Measurements from ENCODE around the gene MPDZ.

MPDZ gene

DNA sequence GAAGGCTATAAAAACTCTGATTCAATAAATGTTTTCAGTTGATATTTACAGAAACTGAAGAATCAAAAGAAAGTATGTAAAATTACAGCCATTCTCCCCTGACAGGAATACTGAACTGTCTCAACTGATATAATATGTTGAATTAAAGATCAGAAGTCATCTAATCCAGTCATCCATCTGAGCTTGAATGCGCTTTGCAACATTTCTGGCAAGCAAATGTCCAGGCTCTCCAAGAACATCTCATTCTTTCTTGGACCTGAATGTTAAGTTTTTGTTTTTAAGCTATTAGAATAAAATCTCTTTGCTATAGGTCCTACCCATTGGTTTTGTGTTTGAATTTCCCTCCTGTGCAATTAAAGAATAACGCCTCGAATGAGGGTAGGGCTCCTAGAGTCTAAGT, 120.5 kb downstream of the MPDZ start:
- DNase-seq, result no peak
- peaks cover 4 to 10% of the 10 kb centered on the region in 2 experiments for H3K36me3 ChIP-seq (ENCODE audit: control insufficient read depth in 1 of 2, insufficient read depth in 2 of 2, low read length in 2 of 2)
- no peaks in the 10 kb centered on the region for H3K4me1 ChIP-seq (ENCODE audit: control insufficient read depth in 1 of 2, insufficient read depth in 2 of 2, low read length in 2 of 2)
- H2BK12ac ChIP-seq (ENCODE audit: low read length), result no peak overlapping the region
- no CpG with 5 or more reads among the region's 3 CpGs for WGBS (ENCODE audit: extremely low coverage, insufficient coverage, insufficient read length)
- H3K4me2 ChIP-seq (ENCODE audit: low read length), result no peak overlapping the region
- H3K23ac ChIP-seq (ENCODE audit: low read length), result no peak overlapping the region
- no peak overlapping the region for H4K8ac ChIP-seq (ENCODE audit: low read depth, low read length)
- no peak overlapping the region for H2AFZ ChIP-seq (ENCODE audit: insufficient read depth, low read length, poor library complexity)
- H3K4ac ChIP-seq (ENCODE audit: low read depth, low read length), result no peak overlapping the region
- H3K18ac ChIP-seq (ENCODE audit: low read length), result no peak overlapping the region
- no peak overlapping the region for H4K12ac ChIP-seq (ENCODE audit: low read depth, low read length)
- H2BK5ac ChIP-seq (ENCODE audit: low read depth, low read length, poor library complexity), result no peak overlapping the region
- H4K91ac ChIP-seq (ENCODE audit: low read depth, low read length), result no peak overlapping the region
- no peak overlapping the region for H3K14ac ChIP-seq (ENCODE audit: low read length)
- H3K27ac ChIP-seq (ENCODE audit: low read depth, low read length), result no peak overlapping the region
- no peak overlapping the region for H2BK120ac ChIP-seq (ENCODE audit: insufficient read depth, low read length, poor library complexity)
- H3K9me3 ChIP-seq (ENCODE audit: insufficient read depth, low read depth, low read length), result no peaks in the 10 kb centered on the region
- H2AK5ac ChIP-seq (ENCODE audit: low read length), result no peak overlapping the region
- H3K27me3 ChIP-seq (ENCODE audit: insufficient read depth, low read length), result no peaks in the 10 kb centered on the region
- no peaks in the 10 kb centered on the region for H3K79me1 ChIP-seq (ENCODE audit: low read length)
- H3K4me3 ChIP-seq (ENCODE audit: low read depth, low read length), result no peak overlapping the region
- no peak overlapping the region for H3K9ac ChIP-seq (ENCODE audit: low read length)
- H3K79me2 ChIP-seq (ENCODE audit: control insufficient read depth, insufficient read depth, low read length, poor library complexity), result no peaks in the 10 kb centered on the region

DNA sequence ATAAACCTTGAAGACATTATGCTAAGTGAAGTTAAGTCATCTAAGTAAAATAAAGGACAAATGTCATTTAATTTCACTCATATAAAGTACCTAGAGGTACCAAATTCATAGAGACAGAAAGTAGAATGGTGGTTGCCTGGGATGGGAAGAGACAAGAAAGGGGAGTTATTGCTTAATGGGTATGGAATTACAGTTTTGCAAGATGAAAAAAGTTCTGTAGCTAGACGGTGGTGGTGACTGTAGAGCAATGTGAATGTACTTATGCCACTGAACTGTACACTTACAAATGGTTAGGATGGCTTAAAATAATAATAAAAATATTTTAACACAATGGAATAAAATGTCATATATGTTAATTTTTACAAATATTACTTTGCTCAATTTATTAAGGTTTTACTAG, 128.0 kb downstream of the MPDZ start:
- H4K8ac ChIP-seq (ENCODE audit: low read depth, low read length), result no peak overlapping the region
- no peak overlapping the region for H3K23ac ChIP-seq (ENCODE audit: low read length)
- H3K27ac ChIP-seq (ENCODE audit: low read depth, low read length), result no peak overlapping the region
- no peaks in the 10 kb centered on the region for H3K27me3 ChIP-seq (ENCODE audit: insufficient read depth, low read length)
- H2BK120ac ChIP-seq (ENCODE audit: insufficient read depth, low read length, poor library complexity), result no peak overlapping the region
- no peak overlapping the region for H4K12ac ChIP-seq (ENCODE audit: low read depth, low read length)
- H3K4ac ChIP-seq (ENCODE audit: low read depth, low read length), result no peak overlapping the region
- H3K4me1 ChIP-seq (ENCODE audit: control insufficient read depth in 1 of 2, insufficient read depth in 2 of 2, low read length in 2 of 2), result no peaks in the 10 kb centered on the region
- H3K4me3 ChIP-seq (ENCODE audit: low read depth, low read length), result no peak overlapping the region
- no peaks in the 10 kb centered on the region for H3K9me3 ChIP-seq (ENCODE audit: insufficient read depth, low read depth, low read length)
- H3K79me2 ChIP-seq (ENCODE audit: control insufficient read depth, insufficient read depth, low read length, poor library complexity), result no peaks in the 10 kb centered on the region
- peaks cover 2 to 12% of the 10 kb centered on the region in 2 experiments for H3K36me3 ChIP-seq (ENCODE audit: control insufficient read depth in 1 of 2, insufficient read depth in 2 of 2, low read length in 2 of 2)
- H4K91ac ChIP-seq (ENCODE audit: low read depth, low read length), result no peak overlapping the region
- H3K79me1 ChIP-seq (ENCODE audit: low read length), result no peaks in the 10 kb centered on the region
- no peak overlapping the region for H3K18ac ChIP-seq (ENCODE audit: low read length)
- no peak overlapping the region for H2BK5ac ChIP-seq (ENCODE audit: low read depth, low read length, poor library complexity)
- H2AFZ ChIP-seq (ENCODE audit: insufficient read depth, low read length, poor library complexity), result no peak overlapping the region
- H3K14ac ChIP-seq (ENCODE audit: low read length), result no peak overlapping the region
- no CpG with 5 or more reads among the region's 1 CpG for WGBS (ENCODE audit: extremely low coverage, insufficient coverage, insufficient read length)
- H2BK12ac ChIP-seq (ENCODE audit: low read length), result no peak overlapping the region
- no peak overlapping the region for H3K4me2 ChIP-seq (ENCODE audit: low read length)
- H3K9ac ChIP-seq (ENCODE audit: low read length), result no peak overlapping the region
- H2AK5ac ChIP-seq (ENCODE audit: low read length), result no peak overlapping the region
- no peak for DNase-seq

DNA sequence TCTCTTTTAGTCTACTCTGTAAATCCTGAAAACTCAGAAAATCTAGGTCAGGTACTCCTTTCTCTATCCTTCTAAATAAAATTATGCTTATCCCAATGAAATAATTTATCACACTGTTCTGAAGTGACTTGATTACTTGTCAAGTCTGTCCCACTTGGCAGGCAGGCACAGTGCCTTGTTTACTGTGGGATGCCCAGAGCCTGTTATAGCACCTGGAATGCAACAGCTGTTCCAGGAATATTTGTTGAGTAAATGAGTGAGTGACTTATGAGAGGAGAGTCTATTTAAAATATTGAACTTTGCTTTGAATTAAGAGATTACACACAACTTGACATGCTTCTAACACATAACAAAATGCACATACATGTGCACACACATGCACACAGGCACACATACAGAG, 130.0 kb downstream of the MPDZ start:
- H4K8ac ChIP-seq (ENCODE audit: low read depth, low read length), result no peak overlapping the region
- H3K14ac ChIP-seq (ENCODE audit: low read length), result no peak overlapping the region

DNA sequence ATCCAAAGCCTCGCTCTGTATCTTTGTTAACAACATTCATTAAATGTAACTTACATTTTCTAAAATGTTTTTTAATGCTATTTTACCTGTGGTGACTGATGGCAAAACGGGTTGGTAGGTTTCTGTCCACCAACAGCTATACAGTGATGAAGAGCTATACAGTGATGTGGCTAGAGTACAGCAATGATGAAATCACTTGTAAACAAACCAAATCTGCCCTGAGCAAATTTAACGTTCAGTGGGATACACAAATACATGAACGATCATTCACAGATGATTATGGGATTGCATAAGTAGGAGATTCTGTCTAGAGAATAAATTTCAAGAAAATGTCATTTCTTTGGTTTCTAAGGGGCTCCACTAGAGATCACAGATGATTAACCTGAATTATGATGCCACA, 132.7 kb downstream of the MPDZ start:
- Histone ChIP-seq H3K9me3 (ENCODE audit: insufficient read depth, low read depth, low read length) (no peaks in the 10 kb centered on the region), H2AK5ac (ENCODE audit: low read length) (no peak overlapping the region), H2AFZ (ENCODE audit: insufficient read depth, low read length, poor library complexity) (no peak overlapping the region), H3K27me3 (ENCODE audit: insufficient read depth, low read length) (no peaks in the 10 kb centered on the region), H3K4ac (ENCODE audit: low read depth, low read length) (no peak overlapping the region), H3K36me3 (ENCODE audit: control insufficient read depth in 1 of 2, insufficient read depth in 2 of 2, low read length in 2 of 2) (peaks cover 0 to 4% of the 10 kb centered on the region in 2 experiments), H2BK5ac (ENCODE audit: low read depth, low read length, poor library complexity) (no peak overlapping the region), H2BK120ac (ENCODE audit: insufficient read depth, low read length, poor library complexity) (no peak overlapping the region), H3K23ac (ENCODE audit: low read length) (no peak overlapping the region), H4K12ac (ENCODE audit: low read depth, low read length) (no peak overlapping the region), H3K18ac (ENCODE audit: low read length) (no peak overlapping the region), H3K9ac (ENCODE audit: low read length) (no peak overlapping the region), H2BK12ac (ENCODE audit: low read length) (no peak overlapping the region), H3K4me1 (ENCODE audit: control insufficient read depth in 1 of 2, insufficient read depth in 2 of 2, low read length in 2 of 2) (peaks cover 0 to 3% of the 10 kb centered on the region in 2 experiments), H3K27ac (ENCODE audit: low read depth, low read length) (no peak overlapping the region), H3K14ac (ENCODE audit: low read length) (no peak overlapping the region), H4K8ac (ENCODE audit: low read depth, low read length) (no peak overlapping the region), H3K79me2 (ENCODE audit: control insufficient read depth, insufficient read depth, low read length, poor library complexity) (no peaks in the 10 kb centered on the region), H3K4me2 (ENCODE audit: low read length) (no peak overlapping the region), H4K91ac (ENCODE audit: low read depth, low read length) (no peak overlapping the region), H3K79me1 (ENCODE audit: low read length) (peaks cover 4% of the 10 kb centered on the region), H3K4me3 (ENCODE audit: low read depth, low read length) (no peak overlapping the region)
- WGBS (ENCODE audit: extremely low coverage, insufficient coverage, insufficient read length), result no CpG with 5 or more reads among the region's 4 CpGs
- DNase-seq, result no peak

More for the DNA sequence above, 130.0 kb downstream of the MPDZ start:
- Histone ChIP-seq H2BK120ac (ENCODE audit: insufficient read depth, low read length, poor library complexity) (no peak overlapping the region), H3K23ac (ENCODE audit: low read length) (no peak overlapping the region), H3K79me1 (ENCODE audit: low read length) (no peaks in the 10 kb centered on the region), H3K36me3 (ENCODE audit: control insufficient read depth in 1 of 2, insufficient read depth in 2 of 2, low read length in 2 of 2) (peaks cover 0 to 10% of the 10 kb centered on the region in 2 experiments), H4K91ac (ENCODE audit: low read depth, low read length) (no peak overlapping the region), H3K4ac (ENCODE audit: low read depth, low read length) (no peak overlapping the region), H2BK12ac (ENCODE audit: low read length) (no peak overlapping the region), H3K4me2 (ENCODE audit: low read length) (no peak overlapping the region), H3K4me3 (ENCODE audit: low read depth, low read length) (no peak overlapping the region), H3K9ac (ENCODE audit: low read length) (no peak overlapping the region), H3K9me3 (ENCODE audit: insufficient read depth, low read depth, low read length) (no peaks in the 10 kb centered on the region), H2BK5ac (ENCODE audit: low read depth, low read length, poor library complexity) (no peak overlapping the region), H2AK5ac (ENCODE audit: low read length) (no peak overlapping the region), H4K12ac (ENCODE audit: low read depth, low read length) (no peak overlapping the region), H3K27ac (ENCODE audit: low read depth, low read length) (no peak overlapping the region), H3K4me1 (ENCODE audit: control insufficient read depth in 1 of 2, insufficient read depth in 2 of 2, low read length in 2 of 2) (peaks cover 0 to under 1% of the 10 kb centered on the region in 2 experiments), H3K79me2 (ENCODE audit: control insufficient read depth, insufficient read depth, low read length, poor library complexity) (no peaks in the 10 kb centered on the region), H3K27me3 (ENCODE audit: insufficient read depth, low read length) (no peaks in the 10 kb centered on the region), H3K18ac (ENCODE audit: low read length) (no peak overlapping the region), H2AFZ (ENCODE audit: insufficient read depth, low read length, poor library complexity) (no peak overlapping the region)
- no peak for DNase-seq

All from trophoblast cell (in vitro differentiated cells and primary cell).